KBM-7 (cell line): Measurements from ENCODE around the gene WBP1L.
"Not testable (repeated sequence)": the region's sequence is repeated elsewhere in the genome, so short reads cannot be mapped to it uniquely, and the experiment has no call there.

Experiments used
- DNase-seq: peaks from one replicate; pipeline ENCODE4 v3.0.0-alpha.2; 2015
- in situ Hi-C: fragments of 300-500 bp; cut with MboI; formaldehyde crosslinking; loops from 2 replicates; pipeline ENCODE4 v1.14.3; 2020; ENCODE audit warnings: low sequenced_read_pairs, low pct_unique_long_range_greater_than_20kb, mixed read lengths

Gene WBP1L

DNA sequence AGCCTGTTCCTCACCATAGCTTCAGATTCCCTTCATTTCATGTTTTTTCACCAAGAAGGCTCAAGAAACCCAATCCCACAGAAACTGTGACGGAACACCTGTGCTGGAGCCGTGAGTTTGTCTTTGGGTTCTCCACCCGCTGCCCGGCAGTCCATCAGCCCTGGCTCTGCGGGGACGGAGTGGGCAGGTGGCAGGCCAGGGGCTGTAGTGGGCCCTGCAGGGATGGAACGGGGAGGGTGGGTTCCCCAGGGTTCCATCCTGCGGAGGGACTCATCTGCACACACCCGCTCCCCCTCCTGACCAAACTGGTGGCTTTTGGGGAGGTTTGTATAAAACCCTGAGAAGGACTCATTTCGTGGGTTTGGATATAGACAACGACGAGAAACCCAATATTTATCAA is 78.5 kb downstream of the WBP1L start:
- in situ Hi-C loops: no loop called here
- DNase-seq: no peak

DNA sequence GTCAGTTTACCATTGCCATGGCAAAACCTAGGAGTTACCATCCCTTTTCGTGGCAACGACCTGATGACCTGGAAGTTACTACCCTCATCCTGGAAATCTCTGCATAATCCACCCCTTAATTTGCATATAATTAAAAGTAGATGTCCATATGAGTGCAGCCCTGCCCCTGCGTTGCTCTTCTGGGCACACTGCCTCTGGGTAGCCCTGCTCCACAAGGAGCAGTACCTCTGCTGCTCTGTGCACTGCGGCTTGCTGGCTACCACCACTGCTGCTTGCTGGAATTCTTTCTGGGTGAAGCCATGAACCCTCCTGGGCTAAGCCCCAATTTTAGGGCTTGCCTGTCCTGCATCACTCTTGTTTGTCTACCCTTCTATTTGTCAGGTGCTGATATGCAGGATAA is 80.9 kb downstream of the WBP1L start:
- DNase-seq: no peak
- in situ Hi-C loops: no loop called here

DNA sequence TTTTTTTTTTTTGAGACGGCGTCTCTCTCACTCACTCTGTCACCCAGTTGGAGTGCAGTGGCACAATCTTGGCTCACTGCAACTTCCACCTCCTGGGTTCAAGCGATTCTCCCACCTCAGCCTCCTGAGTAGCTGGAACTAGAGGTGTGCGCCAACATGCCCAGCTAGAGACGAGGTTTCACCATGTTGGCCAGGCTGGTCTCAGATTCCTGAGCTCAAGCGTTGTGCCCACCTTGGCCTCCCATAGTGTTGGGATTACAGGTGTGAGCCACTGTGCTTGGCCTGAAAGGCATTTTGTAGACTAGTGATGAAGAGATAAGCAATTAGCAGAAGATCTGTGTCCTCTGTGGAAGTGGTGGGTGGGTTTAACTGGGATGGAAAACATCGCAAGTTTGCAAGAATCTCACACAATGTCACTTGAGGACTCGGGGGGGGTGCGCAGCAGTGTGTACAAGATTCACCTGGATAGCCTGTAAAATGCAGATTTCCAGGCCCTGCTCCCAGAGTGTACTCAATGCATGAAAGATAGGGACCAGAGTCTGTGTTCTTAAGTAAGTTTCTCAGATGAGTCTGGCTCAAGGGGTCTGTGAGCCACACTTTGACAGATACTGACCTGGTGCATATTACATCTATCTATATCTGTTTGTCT is 82.5 kb downstream of the WBP1L start:
- in situ Hi-C loops: no loop called here
- DNase-seq: no peak

DNA sequence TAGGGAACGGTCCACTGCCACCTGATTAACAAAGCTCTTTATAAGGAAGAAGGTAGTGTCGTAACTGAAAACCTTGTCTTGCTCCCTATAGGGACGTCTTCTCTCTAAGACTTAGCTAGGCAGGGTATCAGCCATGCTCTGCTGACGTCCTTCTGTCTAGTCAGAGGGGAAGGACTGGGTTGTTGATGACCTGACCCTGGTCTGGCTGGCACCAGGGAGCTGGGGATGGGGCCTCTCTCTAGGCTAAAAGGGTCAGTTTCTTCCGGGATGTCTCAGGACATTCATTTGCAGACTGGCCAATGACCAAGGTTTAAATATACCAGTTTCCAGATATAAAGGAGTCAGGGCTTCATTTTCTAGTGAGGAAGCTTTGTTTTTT is 83.8 kb downstream of the WBP1L start:
- DNase-seq: no peak
- in situ Hi-C loops: no loop called here

DNA sequence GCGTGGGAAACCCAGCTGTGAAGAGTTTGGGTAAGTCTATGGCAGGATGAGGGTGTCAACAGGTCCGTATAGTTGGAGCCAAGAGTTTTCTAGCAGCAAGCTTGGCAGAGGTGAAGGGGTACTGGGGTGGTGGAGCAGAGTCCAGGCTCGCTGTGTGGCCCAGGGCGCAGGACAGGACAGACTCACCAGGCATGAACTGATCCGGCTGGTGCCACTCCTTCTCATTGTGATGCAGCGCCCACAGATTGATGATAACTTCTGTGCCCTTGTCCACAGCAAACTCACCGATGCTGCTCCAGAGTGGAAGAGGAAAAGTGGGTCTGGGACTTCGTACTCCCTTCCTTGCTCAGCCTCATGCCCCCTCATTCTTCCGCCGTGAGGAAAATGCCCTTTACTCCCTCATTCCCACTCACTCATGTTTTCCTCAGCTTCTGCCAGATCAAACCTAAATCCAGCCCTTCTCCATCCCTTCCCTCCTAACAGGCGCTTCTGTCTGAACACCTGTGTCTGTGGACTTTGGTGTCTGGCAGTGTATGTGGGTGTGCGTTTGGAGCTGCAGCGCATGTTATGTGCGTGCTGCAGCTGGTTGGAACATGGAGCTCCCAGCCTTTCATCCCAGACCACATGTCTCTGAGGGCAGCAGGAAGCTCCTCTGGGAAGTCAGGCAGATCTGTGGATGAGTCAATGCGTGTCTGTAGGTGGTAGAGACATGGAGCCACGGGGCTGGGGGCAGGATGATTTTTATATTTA is 87.7 kb downstream of the WBP1L start:
- in situ Hi-C loops: no loop called here
- no peak for DNase-seq

DNA sequence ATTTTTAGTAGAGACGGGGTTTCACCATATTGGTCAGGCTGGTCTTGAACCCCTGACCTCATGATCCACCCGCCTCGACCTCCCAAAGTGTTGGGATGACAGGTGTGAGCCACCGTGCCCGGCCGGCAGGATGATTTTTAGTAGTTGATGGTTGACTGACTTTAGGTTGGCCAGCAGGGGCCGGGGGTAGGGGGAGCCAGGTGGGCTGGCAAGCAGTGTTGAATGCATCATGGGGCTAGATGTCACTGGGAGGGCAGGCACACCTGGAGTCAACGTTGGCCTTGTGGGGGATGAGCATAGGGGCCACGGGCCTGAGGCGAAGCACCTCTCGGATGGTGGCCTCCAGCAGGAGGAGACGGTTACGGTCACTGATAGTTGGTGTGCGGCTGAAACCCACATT is 88.5 kb downstream of the WBP1L start:
- in situ Hi-C loops: no loop called here
- no peak for DNase-seq

DNA sequence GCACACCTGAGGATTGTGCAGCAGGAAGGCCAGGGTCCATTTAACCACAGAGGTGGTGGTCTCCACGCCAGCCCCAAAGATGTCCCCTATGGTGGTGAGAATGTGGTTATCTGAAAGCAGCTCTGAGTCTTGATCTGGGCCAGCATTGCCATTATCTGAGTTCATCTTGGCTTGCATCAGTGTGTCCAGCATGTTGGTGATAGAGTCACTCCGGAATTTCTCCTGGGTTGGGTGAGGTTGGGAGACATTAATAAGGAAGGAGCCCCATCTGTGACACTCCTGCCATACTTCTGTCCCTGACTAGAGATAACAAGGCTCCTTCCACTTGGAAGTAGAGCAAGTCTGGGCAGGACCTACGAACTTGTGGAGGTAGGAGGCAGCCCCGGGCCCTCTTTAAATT is 89.2 kb downstream of the WBP1L start:
- in situ Hi-C loops: no loop called here
- no peak for DNase-seq

DNA sequence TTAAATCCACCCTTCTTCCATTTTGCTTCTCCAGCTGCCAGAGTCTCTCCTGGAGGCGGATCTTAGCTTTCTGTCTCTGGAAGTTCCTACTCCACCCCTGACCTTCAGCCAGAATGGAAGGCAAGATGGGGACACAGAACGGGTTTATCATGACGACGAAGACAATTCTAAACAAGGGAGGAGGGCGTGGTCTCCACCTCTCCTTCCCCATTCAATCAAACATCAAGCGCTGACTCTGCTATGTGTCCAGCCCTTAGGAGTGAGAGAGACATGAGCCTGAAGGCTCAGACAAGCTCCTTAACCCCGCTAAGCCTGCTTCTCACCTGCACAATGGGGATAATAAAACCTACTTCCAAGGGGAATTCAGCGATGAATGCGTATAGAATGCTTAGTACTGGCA is 90.4 kb downstream of the WBP1L start:
- DNase-seq: no peak
- in situ Hi-C loops: no loop called here

DNA sequence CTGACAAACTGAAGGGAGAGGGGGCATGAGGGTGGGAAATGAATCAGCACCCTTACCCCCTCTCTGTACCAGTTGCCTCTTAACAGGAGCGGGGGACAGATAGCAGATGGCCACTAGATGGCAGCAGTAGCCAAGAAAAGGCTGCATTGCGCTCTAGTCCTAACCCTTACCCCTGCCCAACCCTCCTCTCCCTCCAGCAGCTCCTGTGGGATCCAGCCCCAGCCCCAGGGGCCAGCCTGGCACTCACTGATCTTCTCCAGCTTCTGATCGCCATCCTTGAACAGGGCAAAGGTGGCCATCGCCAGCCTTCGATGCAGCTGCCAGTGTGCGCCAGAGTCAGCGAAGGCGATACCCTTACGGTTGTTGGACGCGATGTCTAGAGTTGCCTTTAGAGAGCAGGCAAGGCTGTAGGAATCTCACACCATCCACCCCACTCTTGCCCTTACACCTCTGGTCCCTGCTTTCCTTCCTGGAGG is 91.3 kb downstream of the WBP1L start:
- in situ Hi-C loops: no loop called here
- peak; percentile 88 for DNase-seq

DNA sequence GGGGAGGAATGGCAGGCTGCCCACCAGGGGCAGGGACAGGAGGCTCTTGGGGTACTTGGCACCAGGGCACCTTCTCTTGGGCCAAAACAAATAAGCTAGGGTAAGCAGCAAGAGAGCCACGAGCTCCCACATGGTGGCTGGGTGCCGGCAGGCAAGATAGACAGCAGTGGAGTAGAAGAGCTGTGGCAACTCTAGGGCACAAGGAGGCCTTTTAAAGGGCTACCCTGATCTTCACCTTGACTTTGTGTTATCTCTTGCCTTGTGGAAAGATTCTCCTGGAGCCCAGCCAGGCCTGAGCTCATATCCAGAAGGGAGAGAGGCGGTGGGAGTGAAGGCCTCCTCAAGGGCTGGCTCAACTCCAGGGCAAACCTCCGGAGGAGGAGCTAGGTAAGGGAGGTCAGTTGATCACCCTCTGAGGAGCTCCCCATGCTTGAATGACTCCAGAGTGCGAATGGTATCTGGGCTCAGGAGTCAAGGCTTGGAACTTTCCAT is 93.5 kb downstream of the WBP1L start, which contains the start of gene CYP17A1:
Gene CYP17A1, minus strand, starts transcription at position 184 of the 492 bp plus-strand sequence. Its CDS starts 52 bp downstream, at position 132.
- DNase-seq: no peak
- in situ Hi-C loops: no loop called here

DNA sequence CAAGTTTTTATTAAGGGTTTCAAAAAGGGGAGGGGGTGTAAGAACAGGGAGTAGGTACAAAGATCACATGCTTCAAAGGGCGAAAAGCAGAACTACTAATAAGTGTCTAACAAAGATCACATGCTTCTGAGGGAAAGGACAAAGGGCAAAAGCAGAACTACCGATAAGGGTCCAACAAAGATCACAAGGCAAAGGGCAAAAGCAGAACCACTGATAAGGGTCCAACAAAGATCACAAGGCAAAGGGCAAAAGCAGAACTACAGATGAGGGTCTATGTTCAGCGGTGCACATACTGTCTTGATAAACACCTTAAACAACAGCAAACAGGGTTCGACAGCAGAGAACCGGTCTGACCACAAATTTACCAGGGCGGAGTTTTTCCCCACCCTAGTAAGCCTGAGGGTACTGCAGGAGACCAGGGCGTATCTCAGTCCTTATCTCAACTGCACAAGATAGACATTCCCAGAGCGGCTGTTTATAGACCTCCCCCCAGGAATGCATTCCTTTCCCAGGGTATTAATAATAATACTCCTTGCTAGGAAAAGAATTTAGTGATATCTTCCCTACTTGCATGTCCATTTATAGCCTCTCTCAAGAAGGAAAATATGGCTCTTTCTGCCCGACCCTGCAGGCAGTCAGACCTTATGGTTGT is 94.7 kb downstream of the WBP1L start:
- peak; percentile 49 for DNase-seq
- in situ Hi-C loops: not testable (repeated sequence)

DNA sequence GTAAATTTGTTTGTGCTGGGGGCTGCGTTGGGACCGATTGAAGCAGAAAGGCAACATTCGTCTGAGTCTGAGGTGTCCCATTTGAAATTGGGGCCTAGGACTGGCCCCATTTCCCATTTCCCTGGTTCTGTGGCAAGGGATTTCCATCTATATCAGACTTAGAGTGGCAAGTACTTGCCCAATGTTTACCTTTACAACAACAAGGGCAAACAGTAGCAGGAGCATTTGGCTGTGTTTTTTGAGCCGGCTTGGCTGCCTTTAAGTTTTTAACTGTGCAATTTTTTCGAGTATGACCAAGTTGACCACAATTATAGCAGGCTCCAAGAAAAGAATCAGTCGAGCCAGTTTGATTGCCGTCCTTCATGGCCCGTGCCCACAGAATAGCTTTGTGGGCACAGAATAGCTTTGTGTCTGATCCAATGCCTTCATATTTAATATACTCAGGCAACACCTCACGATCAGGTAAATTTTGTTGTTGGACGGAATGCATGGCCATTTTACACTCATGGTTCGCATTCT is 98.1 kb downstream of the WBP1L start:
- DNase-seq: no peak
- in situ Hi-C loops: no loop called here

DNA sequence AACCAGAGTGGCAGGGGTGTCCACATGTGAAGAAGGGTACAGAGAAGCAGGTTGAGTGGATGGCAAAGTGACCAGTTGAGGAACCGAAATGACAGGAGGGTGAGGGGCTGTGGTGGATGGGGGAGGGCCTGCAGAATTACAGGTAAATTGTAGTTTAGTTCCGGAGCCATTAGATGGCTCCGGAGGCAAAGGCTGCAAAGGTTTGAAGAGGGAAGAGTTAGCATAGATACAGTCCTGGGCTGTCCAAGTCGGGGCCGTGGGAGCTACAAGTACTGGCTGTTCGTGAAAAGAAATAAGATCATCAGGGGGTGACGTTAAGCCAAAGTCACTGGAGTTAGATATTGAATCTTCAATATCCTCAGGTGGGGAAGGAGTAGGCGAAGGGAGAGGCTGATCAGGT is 99.4 kb downstream of the WBP1L start:
- DNase-seq, in situ Hi-C loops: not testable (repeated sequence)

DNA sequence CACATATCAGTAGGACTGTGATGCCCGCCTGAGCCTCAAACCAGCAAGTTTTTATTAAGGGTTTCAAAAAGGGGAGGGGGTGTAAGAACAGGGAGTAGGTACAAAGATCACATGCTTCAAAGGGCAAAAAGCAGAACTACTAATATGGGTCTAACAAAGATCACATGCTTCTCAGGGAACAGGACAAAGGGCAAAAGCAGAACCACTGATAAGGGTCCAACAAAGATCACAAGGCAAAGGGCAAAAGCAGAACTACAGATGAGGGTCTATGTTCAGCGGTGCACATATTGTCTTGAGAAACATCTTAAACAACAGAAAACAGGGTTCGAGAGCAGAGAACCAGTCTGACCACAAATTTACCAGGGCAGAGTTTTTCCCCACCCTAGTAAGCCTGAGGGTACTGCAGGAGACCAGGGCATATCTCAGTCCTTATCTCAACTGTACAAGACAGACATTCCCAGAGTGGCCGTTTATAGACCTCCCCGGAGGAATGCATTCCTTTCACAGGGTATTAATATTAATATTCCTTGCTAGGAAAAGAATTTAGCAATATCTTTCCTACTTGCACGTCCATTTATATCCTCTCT is 100.5 kb downstream of the WBP1L start:
- DNase-seq, in situ Hi-C loops: not testable (repeated sequence)

DNA sequence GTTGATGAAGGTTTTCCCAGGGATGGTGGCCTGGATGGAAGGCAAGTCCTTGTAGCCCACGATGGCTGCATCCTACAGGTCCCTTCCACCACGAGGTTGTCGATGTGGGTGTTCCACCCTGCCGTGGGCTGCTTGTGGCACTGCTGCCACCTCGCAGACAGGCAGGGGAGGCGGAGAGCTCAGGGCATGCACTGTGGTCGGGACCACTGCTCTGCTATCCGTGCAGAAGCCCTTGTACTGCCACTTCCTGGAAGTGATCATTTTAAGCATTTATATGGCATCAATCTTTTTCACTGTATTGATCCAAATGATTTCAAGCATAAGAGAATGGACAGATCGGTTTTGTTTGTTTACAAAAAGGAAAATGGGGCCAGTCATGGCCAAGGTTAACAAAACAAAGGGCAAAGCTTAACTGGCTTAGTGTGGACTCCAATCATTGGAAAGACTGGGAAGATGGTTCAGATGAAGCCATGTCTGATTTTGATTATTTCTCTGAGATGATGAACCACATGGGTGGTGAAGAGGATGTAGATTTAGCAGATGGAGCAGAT is 101.7 kb downstream of the WBP1L start:
- no peak for DNase-seq
- in situ Hi-C loops: no loop called here

DNA sequence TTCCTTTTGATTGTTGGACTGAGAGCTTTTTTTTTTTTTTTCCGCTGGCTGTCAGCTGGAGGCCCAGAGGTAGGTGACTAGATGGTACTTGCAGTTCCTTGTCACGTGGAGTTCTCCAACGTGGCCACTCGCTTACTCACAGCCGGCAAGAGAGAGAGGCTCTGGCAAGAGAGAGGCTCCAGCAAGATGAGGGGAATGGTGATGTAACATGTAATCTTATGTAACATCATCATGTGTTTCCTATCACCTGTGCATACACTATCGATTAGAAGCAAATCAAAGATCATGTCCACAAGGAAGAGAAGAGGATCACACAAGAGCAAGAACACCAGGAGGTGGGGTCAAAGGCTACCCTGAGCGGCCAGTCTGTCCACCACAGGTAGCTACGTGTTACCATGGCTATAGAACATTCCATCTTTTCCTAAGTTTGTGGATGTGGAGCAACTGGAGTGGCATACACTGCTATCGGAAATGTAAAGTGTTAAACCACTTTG is 106.3 kb downstream of the WBP1L start:
- in situ Hi-C loops: no loop called here
- DNase-seq: no peak

DNA sequence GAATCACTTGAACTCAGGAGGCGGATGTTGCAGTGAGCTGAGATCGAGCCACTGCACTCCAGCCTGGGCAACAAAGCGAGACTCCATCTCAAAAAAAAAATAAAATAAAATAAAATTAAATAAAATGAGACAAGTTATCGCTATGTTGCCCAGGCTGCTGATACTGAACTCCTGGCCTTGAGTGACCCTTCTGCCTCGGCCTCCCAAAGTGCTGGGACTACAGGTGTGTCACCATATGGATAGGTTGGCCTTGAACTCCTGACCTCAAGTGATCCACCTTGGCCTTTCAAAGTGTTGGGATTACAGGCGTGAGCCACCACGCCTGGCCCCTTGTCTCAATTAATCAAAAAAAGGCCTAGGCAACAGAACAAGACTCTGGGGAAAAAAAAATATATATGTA is 109.5 kb downstream of the WBP1L start:
- in situ Hi-C loops, DNase-seq: not testable (repeated sequence)

DNA sequence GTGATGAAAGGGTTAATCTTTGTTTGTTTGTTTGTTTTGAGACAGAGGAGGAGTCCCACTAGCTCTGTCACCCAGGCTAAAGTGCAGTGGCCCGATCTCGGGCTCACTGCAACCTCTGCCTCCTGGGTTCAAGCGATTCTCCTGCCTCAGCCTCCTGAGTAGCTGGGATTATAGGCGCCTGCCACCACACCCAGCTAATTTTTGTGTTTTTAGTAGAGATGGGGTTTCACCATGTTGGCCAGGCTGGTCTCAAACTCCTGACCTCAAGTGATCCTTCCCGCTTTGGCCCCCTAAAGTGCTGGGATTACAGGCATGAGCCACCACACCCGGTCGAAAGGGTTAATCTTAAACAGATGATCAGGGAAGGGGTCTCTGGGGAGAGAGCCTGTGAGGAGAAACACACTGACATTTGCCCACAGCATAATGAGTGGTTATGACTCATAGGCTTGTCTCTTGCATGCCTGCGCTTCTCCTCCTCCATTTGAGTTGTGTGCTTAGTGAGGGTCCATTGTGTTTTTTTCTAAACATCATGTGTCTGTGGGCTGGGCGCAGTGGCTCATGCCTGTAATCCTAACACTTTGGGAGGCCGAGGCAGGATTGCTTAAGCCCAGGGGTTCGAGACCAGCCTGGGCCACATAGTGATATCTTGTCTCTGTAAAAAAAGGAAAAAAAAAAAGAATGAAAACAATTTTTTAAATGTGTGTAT is 112.1 kb downstream of the WBP1L start:
- in situ Hi-C loops: not testable (repeated sequence)
- DNase-seq: peak; percentile 66
